GM12801 (cell line): ENCODE measurements around the gene SYT1.

Experiments
- TF ChIP-seq, protein P1 (sequence below): IDR thresholded peaks from one replicate; pipeline ENCODE4 v1.5.1; 2011; ENCODE audit warnings: control low read depth; ENCODE audit not compliant: insufficient read length; ENCODE audit errors: extremely low read depth

SYT1 gene

DNA sequence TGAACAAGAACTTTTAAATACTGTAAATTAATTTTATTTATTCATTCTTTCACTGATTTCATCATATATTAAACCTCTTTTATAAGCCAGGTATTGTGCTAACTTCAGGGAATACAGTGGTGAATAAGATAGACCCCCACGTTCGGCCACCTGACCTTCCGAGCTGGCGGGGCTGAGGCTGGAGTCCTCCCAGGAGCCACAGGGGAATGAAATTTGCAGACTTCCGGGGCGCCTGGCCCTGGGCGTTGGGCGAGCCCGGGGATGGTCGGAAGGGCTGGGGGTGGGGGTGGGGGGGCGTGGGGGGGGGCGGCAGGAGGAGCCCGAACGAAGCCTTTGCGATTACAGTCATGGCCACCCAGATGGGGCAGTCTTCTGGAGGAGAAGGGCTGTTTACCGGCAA lies 442.8 kb downstream of the SYT1 start:
- TF ChIP-seq, protein P1, sequence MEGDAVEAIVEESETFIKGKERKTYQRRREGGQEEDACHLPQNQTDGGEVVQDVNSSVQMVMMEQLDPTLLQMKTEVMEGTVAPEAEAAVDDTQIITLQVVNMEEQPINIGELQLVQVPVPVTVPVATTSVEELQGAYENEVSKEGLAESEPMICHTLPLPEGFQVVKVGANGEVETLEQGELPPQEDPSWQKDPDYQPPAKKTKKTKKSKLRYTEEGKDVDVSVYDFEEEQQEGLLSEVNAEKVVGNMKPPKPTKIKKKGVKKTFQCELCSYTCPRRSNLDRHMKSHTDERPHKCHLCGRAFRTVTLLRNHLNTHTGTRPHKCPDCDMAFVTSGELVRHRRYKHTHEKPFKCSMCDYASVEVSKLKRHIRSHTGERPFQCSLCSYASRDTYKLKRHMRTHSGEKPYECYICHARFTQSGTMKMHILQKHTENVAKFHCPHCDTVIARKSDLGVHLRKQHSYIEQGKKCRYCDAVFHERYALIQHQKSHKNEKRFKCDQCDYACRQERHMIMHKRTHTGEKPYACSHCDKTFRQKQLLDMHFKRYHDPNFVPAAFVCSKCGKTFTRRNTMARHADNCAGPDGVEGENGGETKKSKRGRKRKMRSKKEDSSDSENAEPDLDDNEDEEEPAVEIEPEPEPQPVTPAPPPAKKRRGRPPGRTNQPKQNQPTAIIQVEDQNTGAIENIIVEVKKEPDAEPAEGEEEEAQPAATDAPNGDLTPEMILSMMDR: no peak

DNA sequence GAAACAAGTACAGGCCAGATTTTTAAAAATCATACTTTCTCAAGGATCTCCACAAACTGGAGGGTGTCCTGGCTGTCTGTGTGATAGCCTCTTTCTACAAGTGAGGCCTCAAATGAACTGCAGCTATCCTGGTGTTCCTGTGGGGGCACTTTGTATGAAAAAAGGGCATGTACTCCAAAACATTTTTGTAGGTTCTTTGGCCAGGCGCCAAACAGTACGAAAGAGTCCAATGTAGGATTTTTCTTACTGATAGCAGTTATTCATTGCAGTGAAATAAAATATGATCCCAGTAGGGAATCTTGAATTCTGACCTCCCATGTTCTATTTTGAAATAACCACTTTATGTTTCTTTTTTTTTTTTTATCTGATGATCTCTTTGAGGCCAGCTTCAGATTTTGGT lies 444.5 kb downstream of the SYT1 start:
- TF ChIP-seq, protein P1: no peak

DNA sequence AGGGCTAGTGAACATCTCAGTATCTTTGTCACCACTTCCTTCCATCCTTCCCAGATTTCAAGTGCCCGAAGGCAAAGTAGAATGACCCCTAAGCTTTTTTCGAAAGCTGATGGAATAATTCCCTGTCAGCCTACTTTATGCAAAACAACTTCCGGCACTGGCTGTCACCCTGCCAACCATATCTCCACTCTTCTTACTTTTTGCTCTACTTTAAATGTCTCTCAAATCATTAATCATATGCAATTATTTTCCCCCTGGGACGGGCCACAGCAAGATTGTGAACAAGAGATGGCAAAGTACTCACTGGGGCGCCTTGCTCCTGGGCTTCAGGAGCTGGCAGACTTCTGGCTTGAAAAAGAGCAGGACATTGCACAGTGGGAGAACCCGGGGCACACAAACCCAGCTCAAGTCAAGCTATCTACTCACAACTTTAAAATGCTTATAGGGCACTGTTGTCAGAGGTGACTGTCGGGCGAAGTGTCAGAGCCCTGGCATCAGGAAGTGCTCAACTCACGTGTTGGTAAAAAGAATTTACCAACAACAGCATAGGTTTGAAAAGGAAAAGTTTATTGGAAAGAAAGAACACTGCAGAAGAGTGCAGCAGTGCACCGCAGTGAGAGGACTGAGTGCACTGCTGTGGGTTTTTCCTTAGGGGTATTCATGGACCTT lies 452.7 kb downstream of the SYT1 start:
- TF ChIP-seq, protein P1: no peak

DNA sequence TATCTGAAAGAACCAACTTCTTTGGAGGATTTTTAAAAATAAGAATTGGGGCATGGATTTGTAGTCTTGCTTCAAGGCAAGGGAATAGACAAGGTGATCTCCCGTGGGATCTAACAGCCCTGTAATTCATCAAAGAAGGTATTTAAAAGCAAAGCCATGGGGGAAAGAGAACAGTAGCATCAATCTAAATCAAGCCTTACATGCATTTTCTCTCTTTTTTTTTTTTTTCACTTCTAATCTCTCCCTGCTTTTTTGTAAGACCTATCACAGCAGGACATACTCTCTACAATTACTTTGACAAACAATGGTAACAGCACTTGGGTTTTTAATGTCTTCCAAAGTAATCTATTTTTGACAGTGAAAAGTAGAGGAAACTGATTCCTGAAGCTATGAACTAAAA lies 458.3 kb downstream of the SYT1 start:
- TF ChIP-seq, protein P1: no peak

DNA sequence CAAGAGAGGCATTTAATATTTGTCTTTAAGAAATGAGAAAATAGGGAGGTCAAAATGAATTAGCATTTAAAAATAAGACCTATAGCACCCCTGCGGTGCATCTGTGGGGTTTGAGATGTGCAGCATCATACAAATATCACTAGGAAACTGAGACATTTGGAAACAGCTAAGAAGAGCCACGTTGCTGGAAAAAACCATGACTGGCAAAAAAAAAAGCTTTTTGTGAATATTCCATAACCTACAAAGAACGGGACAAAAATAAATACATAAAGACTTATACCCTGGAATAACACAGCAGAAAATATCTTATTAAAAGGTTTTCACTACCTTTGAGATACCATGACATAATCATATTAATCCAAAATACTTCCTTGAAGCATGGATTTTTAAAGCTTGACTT lies 460.0 kb downstream of the SYT1 start:
- TF ChIP-seq, protein P1: no peak

DNA sequence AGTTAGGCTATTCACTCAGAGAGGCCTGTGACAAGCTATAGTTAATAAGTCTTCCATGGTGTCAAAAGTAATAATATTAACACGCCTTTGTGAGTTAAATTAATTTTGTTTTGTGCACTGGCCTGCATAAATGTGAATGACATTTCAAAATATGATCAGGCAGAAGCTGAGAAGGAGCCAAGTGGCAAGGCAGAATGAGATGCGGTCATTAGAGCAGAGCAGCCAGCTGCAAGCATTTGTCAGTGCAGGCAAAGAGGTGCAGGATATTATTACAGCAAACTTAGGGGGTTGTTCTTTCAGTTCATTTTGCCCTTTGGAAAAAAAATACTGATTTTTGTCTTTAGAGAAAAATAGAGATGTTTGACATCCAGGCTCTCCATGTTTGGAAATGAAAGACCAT lies 461.6 kb downstream of the SYT1 start:
- TF ChIP-seq, protein P1: no peak

DNA sequence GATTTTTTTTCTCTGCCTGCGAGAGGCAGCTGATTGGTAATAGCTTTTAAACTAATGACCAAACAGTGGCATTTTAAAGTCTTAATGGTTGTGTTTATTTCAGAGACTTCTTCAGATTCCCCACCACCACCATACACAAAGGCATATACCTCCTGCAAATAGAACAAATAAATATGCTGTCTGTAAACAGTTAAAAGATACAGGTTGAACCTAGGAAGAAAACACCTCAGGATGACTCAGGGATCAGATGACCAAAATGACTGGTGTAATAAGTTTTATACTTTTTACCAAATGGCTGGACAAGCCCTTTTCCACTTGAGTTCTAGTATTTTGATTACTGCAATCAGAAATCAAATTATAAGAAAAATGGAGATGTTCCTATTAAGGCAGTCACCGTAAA lies 462.1 kb downstream of the SYT1 start:
- TF ChIP-seq, protein P1: no peak
